SK-N-DZ (cell line): ENCODE data around the gene KRTAP4-9.
"Not testable (repeated sequence)": the region's sequence is repeated elsewhere in the genome, so short reads cannot be mapped to it uniquely, and the experiment has no call there.

Source experiments
- DNase-seq: peaks from one replicate; pipeline ENCODE4 v3.0.0-alpha.2; 2015; ENCODE audit warnings: low spot score

The KRTAP4-9 gene

GRCh38 chr17:41126412-41126811 is 21.2 kb downstream of the KRTAP4-9 start:
- no peak for DNase-seq

DNA sequence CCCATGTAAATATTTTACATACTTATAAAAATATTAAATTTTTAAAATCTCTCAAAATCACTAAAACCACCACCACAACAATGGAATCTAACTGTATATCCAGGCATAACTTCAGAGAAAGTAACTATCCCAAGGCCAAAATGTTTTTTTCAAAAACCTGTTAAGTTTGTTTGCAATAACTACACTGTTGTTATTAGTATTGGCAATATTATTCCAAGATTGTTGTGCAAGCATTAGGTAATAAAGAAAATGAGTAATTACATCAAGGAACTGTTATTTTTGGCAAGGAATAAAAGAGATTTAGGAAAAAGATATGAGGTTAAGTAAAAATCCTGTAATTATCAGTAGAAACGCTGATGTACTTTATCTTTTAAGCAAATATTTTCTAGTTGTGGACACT is 22.2 kb downstream of the KRTAP4-9 start:
- no peak for DNase-seq

DNA sequence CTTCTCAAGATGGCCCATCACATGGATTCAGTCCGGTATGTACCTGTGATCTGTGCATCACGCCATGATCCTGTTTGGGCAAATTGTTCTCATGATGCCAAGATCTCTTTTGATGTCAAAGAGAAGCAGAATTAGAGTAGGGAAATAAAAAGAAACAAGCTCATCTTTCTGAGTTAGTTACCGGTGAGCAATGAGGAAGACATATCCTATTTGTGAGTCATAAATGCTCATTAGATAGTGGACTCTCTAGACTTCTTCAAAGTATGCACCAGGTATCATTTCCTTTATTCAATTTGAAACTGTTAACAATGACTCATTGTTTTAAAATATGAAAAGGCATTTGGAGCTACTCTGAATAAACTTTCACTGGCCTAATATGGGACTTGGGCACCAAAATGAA is 26.8 kb downstream of the KRTAP4-9 start:
- no peak for DNase-seq

GRCh38 chr17:41133880-41134735 is 28.9 kb downstream of the KRTAP4-9 start:
- DNase-seq = no peak

DNA sequence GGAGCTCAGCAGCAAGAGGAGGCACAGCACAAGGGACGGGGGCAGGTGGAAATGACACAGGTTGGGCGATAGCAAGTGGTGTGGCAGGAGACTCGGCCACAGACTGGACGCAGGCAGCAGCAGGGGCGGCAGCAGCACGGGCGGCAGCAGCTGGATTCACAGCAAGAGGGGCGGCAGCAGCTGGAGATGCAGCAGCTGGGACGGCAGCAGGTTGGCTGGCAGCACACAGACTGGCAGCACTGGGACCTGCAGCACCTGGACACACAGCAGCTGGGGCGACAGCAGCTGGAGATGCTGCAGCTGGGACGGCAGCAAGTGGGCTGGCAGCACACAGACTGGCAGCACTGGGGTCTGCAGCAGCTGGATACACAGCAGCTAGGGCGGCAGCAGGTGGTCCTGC is 34.7 kb downstream of the KRTAP4-9 start:
- not testable (repeated sequence) for DNase-seq

DNA sequence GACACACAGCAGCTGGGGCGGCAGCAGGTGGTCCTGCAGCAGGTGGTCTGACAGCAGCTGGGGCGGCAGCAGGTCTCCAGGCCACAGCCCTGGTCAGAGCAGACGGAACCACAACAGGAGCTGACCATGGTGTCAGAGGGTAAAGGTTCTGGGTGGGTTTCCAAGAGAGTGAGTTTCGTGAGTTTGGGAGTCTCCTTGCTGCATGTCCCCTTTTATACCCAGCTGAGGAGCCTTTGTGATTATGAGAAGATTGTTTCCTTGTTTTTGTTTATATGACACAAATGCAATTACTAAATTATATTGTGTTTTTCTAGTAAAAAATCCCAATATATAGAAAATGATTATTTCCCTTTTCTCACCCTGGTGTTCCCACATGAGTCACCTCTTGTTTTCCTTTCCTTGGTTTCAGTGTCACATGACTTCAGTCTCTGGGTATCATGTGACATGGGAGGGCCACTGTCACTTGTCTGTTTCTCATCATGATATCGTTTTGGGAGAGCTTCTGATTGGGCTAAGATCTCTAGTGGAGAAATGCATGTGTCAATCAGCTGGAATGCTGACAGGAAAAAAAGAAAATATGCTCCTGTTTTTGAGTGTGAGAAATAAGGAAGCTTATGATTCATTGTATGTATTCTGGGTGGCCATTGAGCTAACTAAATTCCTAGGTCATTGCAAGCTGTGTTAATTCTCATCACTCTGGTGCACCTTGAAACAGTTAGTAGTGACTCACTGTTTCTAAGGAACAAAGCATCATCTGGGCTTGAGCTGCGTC is 35.4 kb downstream of the KRTAP4-9 start, which contains the start of gene KRTAP4-6:
TSS of gene KRTAP4-6 (minus strand) at position 185 of the 772 bp plus-strand sequence. CDS start at position 128, 57 bp downstream.
- DNase-seq = no peak

GRCh38 chr17:41141361-41141760 is 36.2 kb downstream of the KRTAP4-9 start:
- no peak for DNase-seq

- no peak for DNase-seq
These were observed 39.7 kb downstream of the KRTAP4-9 start for GRCh38 chr17:41144846-41145245.

DNA sequence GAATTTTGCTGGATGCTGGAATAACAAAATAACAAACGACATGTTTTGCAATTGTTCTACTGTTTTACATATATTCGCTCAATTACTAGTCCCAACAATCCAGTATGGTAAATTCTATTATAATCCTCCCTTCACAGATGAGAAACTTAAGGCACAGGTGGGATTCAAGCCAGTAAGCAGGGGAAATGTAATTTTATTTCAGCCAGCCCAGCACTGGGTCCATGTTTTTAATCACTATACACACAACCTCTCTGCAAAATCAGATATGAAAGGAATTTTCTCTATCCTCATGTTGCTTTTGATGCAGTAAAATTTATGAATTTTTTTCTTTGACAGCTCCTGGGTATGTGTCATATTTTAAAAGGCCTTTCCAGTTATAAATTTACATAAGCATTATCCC is 40.1 kb downstream of the KRTAP4-9 start:
- no peak for DNase-seq

- no peak for DNase-seq
These were observed 42.5 kb downstream of the KRTAP4-9 start for GRCh38 chr17:41147531-41148204.

GRCh38 chr17:41148971-41149651 is 43.9 kb downstream of the KRTAP4-9 start:
- not testable (repeated sequence) for DNase-seq

GRCh38 chr17:41149652-41149985 is 44.4 kb downstream of the KRTAP4-9 start, which contains the start of gene KRTAP4-5:
KRTAP4-5 (minus strand) TSS chr17:41149825; CDS start chr17:41149767, 58 bp downstream.
- DNase-seq = no peak

DNA sequence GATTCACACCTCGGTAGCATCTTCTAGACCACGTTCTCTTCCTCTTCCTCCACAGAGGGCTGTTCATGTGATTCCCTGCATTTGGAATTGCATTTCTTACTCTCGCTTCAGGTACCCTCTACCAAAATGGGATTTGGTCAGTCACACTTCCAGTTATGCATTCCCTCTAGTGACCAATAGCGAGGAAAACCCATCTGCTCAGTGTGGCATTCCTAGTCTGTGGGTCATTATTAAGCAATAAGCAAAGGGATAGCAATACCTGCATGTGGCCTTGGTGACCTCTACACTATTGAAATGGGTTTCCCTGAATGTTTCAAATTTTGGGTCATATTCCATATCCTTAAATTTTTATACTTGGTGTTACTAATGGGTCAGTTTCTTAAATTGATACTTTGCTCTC is 44.8 kb downstream of the KRTAP4-9 start:
- no peak for DNase-seq

DNA sequence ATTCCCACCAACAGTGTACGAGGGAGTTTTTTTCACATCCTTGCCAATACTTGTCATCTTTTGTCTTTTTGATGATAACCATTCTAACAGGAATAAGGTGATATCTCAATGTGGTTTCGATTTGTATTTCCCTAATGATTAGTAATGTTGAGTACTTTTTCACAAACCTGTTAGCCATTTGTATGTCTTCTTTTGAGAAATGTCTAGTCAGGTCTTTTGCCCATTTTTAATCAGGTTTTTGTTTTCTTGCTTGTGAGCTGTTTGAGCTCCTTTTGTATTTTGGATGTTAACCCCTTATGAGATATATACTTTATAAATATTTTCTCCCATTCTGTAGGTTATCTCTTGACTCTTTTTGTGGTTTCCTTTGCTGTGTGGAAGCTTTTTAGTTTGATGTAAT is 46.3 kb downstream of the KRTAP4-9 start:
- no peak for DNase-seq

GRCh38 chr17:41153856-41154255 is 48.7 kb downstream of the KRTAP4-9 start:
- DNase-seq = no peak
